GM23248 (cell line): ENCODE measurements around the gene DPEP2NB.

Experiments
- EZH2 ChIP-seq: fragments of 200-600 bp; sonication (generic); IDR thresholded peaks from 2 replicates; pipeline ENCODE4 v1.6.1; 2018; ENCODE audit warnings: antibody characterized with exemption, mild to moderate bottlenecking; ENCODE audit not compliant: insufficient read depth, poor library complexity, severe bottlenecking
- EZH2phosphoT487 ChIP-seq: fragments of 200-600 bp; sonication (generic); IDR thresholded peaks from 2 replicates; pipeline ENCODE4 v1.6.1; 2018; ENCODE audit warnings: antibody characterized with exemption, moderate library complexity, mild to moderate bottlenecking, low read depth; ENCODE audit not compliant: insufficient read depth

- TF ChIP-seq EZH2 (no peak), EZH2phosphoT487 (no peak)
Measured at GRCh38 chr16:67977005-67977404, 38.7 kb downstream of the DPEP2NB start.
